Spleen (tissue), 11 donors: Measurements from ENCODE around the gene FLII. TPM values are rescaled to one million over a fixed set of nuclear protein-coding genes. Genes with fewer than 3 reads are reported as not detected.

Experiments used
- DNase-seq: peaks from one replicate; pipeline ENCODE4 v3.0.0-alpha.2; 2020
- H3K27ac ChIP-seq, 8 donors: fragments of 200-600 bp; sonication (generic) in 7 of 8; 1 replicate in 4 of 8; 2 replicates in 4 of 8; pipeline versions ENCODE4 v1.5.0 to v1.8.0; 2016 to 2021; ENCODE audit warnings: inconsistent platforms in 4 of 8, mild to moderate bottlenecking in 4 of 8, moderate library complexity in 1 of 8
- H3K27me3 ChIP-seq, 7 donors: fragments of 200-600 bp; sonication (generic) in 6 of 7; replicated peaks in 1 of 7; 1 replicate in 4 of 7; 2 replicates in 3 of 7; pipeline versions ENCODE4 v1.5.0 to v1.8.0; 2016 to 2021; ENCODE audit warnings: inconsistent platforms in 3 of 7, mild to moderate bottlenecking in 1 of 7
- H3K36me3 ChIP-seq, 6 donors: fragments of 200-600 bp; sonication (generic) in 5 of 6; 1 replicate in 4 of 6; 2 replicates in 2 of 6; pipeline versions ENCODE4 v1.5.0 to v1.8.0; 2016 to 2021; ENCODE audit warnings: inconsistent platforms in 2 of 6
- H3K4me1 ChIP-seq, 6 donors: fragments of 200-600 bp; sonication (generic) in 5 of 6; 1 replicate in 3 of 6; 2 replicates in 3 of 6; pipeline versions ENCODE4 v1.5.0 to v1.8.0; 2016 to 2021; ENCODE audit warnings: inconsistent platforms in 3 of 6
- H3K4me3 ChIP-seq, 8 donors: fragments of 200-600 bp; sonication (generic) in 7 of 8; 1 replicate in 4 of 8; 2 replicates in 4 of 8; pipeline versions ENCODE4 v1.5.0 to v1.8.0; 2016 to 2021; ENCODE audit warnings: inconsistent platforms in 4 of 8, mild to moderate bottlenecking in 4 of 8, moderate library complexity in 2 of 8
- H3K9me3 ChIP-seq, 8 donors: fragments of 200-600 bp; sonication (generic) in 7 of 8; 1 replicate in 4 of 8; 2 replicates in 4 of 8; pipeline versions ENCODE4 v1.5.0 to v1.8.0; 2016 to 2021; ENCODE audit warnings: inconsistent platforms in 4 of 8
- POLR2A ChIP-seq, 3 donors: fragments of 450-650 bp; IDR thresholded peaks; one replicate each; pipeline ENCODE4 v1.5.1; 2017; ENCODE audit warnings: antibody characterized with exemption in 3 of 3, mild to moderate bottlenecking in 1 of 3
- POLR2AphosphoS5 ChIP-seq, 3 donors: sonication (generic); formaldehyde crosslinking; IDR thresholded peaks; one replicate each; pipeline ENCODE4 v1.5.1; 2017; ENCODE audit warnings: antibody characterized with exemption in 3 of 3
- WGBS, 5 donors: extraction: QIAGEN DNeasy Blood & Tissue Kit in 3 of 5; methylation state at CpG; one replicate each; pipeline versions ENCODE4 v1.1.5 to v1.1.7; 2013 to 2018; 5-methylcytosine and 5-hydroxymethylcytosine counted together
- intact Hi-C: fragments of 100-400 bp; cut with DNase I; formaldehyde crosslinking; loops from one replicate; pipeline ENCODE4 v1.15.0; 2023; ENCODE audit warnings: low total_unique reads
- polyA plus RNA-seq, 3 donors: library from polyadenylated mRNA; stranded (reverse); fragments of 200-250 nt; gene quantifications; one replicate each; pipeline ENCODE4 v1.2.1, GENCODE V29; 2013
- total RNA-seq, 7 donors: library from RNA; depleted of rRNA in 3 of 7; stranded (reverse); fragments of >200 nt in 3 of 7; fragmentation: NEBNext Ultra II Directional in 4 of 7; extraction: Animal tissue kit (Norgen Biotek cat#: 25700) in 4 of 7; gene quantifications; one replicate each; pipeline versions ENCODE4 v1.1.0 to v1.2.1, GENCODE V29; 2016 to 2021
- TF ChIP-seq, protein P1 (sequence below), 11 experiments: fragments of 200-600 bp in 7 of 11; fragments of 450-650 bp in 4 of 11; sonication (generic) in 4 of 11; IDR thresholded peaks in 8 of 11; conservative IDR thresholded peaks in 3 of 11; 1 replicate in 7 of 11; 2 replicates in 4 of 11; pipeline versions ENCODE4 v1.4.0 to v1.8.0; 2016 to 2021; ENCODE audit warnings: antibody characterized with exemption in 11 of 11, inconsistent platforms in 4 of 11, mild to moderate bottlenecking in 1 of 11
- donor health status: healthy with polysubstance abuse.
- donor health status: DM: no; HTN: no; CAD: no; lungs with moderate emphysema.
- donor health status: DM: no; HTN: no; CAD: no.
- donor health status: Bipolar disorder and iron deficiency.
- donor health status: healthy.
- donor health status: DM: no; HTN: no; CAD: no.
- donor health status: DM: yes; HTN: yes; CAD: no.

The FLII gene
- total and polyA plus RNA-seq, 10 donors, result 143 to 346 (median 280) TPM

- Histone ChIP-seq H3K36me3 (peaks cover 0 to 26% (median 11%) of the 10 kb centered on the region in 6 donors), H3K4me1 (peaks cover 3 to 42% (median 20%) of the 10 kb centered on the region in 6 donors), H3K27me3 (no peaks in the 10 kb centered on the region), H3K27ac (no peak overlapping the region), H3K9me3 (no peaks in the 10 kb centered on the region), H3K4me3 (no peak overlapping the region)
- intact Hi-C loops, result no loop called here
- 67 to 93% (median 83%) methylated on average over 2 to 4 of the region's 4 CpGs for WGBS, 5 donors
- no peak for DNase-seq
- TF ChIP-seq POLR2A (IDR thresholded peaks at IDR 0.05) (no peak), POLR2AphosphoS5 (IDR thresholded peaks at IDR 0.05) (no peak)
- TF ChIP-seq, protein P1, sequence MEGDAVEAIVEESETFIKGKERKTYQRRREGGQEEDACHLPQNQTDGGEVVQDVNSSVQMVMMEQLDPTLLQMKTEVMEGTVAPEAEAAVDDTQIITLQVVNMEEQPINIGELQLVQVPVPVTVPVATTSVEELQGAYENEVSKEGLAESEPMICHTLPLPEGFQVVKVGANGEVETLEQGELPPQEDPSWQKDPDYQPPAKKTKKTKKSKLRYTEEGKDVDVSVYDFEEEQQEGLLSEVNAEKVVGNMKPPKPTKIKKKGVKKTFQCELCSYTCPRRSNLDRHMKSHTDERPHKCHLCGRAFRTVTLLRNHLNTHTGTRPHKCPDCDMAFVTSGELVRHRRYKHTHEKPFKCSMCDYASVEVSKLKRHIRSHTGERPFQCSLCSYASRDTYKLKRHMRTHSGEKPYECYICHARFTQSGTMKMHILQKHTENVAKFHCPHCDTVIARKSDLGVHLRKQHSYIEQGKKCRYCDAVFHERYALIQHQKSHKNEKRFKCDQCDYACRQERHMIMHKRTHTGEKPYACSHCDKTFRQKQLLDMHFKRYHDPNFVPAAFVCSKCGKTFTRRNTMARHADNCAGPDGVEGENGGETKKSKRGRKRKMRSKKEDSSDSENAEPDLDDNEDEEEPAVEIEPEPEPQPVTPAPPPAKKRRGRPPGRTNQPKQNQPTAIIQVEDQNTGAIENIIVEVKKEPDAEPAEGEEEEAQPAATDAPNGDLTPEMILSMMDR (IDR thresholded peaks at IDR 0.05 in 8 of 11, conservative IDR thresholded peaks at IDR 0.05 in 3 of 11), result no peak
Measured at GRCh38 chr17:18229254-18229653, 29.3 kb downstream of the FLII start.

DNA sequence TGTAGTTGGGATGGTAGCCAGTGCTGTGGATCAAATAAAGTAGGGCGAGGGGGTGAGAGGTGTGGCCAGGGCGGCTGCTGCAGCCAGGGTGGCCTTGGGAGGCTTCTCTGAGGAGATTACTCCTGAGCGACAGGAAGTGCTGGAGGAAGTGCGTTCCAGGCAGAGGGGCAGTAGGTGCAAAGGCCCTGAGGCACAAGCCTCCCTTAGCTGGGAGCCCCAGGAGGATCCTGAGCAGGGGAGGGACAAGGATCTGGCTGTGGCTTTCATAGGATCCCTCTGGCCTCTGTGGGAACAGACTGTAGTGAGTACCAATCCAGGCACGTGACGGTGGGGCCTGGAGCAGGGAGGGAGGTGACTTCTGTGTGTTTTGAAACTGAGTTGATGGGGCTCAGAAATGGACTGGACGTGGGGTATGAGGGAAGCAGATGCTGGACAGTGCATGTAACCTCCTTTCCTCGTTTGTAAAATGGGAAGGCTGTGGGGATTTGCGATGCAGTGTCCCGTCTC lies 30.3 kb downstream of the FLII start:
- peaks cover 3 to 42% (median 20%) of the 10 kb centered on the region in 6 donors for H3K4me1 ChIP-seq
- no peak overlapping the region for H3K27ac ChIP-seq
- TF ChIP-seq POLR2A (IDR thresholded peaks at IDR 0.05) (no peak), POLR2AphosphoS5 (IDR thresholded peaks at IDR 0.05) (no peak)
- TF ChIP-seq, protein P1 (IDR thresholded peaks at IDR 0.05 in 8 of 11, conservative IDR thresholded peaks at IDR 0.05 in 3 of 11), result no peak
- peaks cover 0 to 15% (median 3%) of the 10 kb centered on the region in 6 donors for H3K36me3 ChIP-seq
- H3K27me3 ChIP-seq, result no peaks in the 10 kb centered on the region
- intact Hi-C loops, result no loop called here
- WGBS, 5 donors, result 80 to 97% (median 90%) methylated on average over 10 of the region's 10 CpGs
- no peaks in the 10 kb centered on the region for H3K9me3 ChIP-seq
- no peak overlapping the region for H3K4me3 ChIP-seq
- no peak for DNase-seq

DNA sequence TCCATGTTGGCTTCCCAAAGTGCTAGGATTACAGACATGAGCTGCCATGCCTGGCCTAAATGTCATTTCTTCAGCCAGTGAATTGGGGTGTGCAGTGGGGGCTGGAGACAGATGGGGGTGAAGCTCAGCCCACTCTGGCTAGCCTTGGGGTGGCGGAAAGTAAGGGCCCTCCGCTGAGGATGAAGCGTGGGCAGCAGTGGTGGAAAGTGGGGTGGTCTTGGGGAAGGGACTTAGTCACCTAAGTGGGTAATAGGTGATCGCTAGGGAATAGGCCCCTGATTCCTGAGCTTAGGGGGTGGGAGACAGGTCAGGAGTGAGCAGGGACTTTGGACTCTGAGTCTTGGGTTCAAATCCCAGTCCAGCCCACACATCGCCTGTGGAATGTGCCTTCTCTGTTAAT lies 30.9 kb downstream of the FLII start:
- 94 to 100% (median 98%) methylated on average over 4 to 5 of the region's 5 CpGs for WGBS, 5 donors
- TF ChIP-seq POLR2A (IDR thresholded peaks at IDR 0.05), result no peak
- TF ChIP-seq, protein P1 (IDR thresholded peaks at IDR 0.05 in 8 of 11, conservative IDR thresholded peaks at IDR 0.05 in 3 of 11), result no peak
- TF ChIP-seq POLR2AphosphoS5 (IDR thresholded peaks at IDR 0.05), result no peak
- Histone ChIP-seq H3K9me3 (no peaks in the 10 kb centered on the region), H3K27ac (no peak overlapping the region), H3K4me1 (peaks cover 3 to 42% (median 20%) of the 10 kb centered on the region in 6 donors), H3K36me3 (peaks cover 0 to 9% (median under 1%) of the 10 kb centered on the region in 6 donors), H3K27me3 (no peaks in the 10 kb centered on the region), H3K4me3 (no peak overlapping the region)
- intact Hi-C loops, result no loop called here
- DNase-seq, result no peak

GRCh38 chr17:18226284-18226945 lies 32.1 kb downstream of the FLII start:
- TF ChIP-seq, protein P1 (IDR thresholded peaks at IDR 0.05 in 8 of 11, conservative IDR thresholded peaks at IDR 0.05 in 3 of 11), result no peak
- TF ChIP-seq POLR2AphosphoS5 (IDR thresholded peaks at IDR 0.05) (no peak), POLR2A (IDR thresholded peaks at IDR 0.05) (no peak)
- Histone ChIP-seq H3K4me3 (peak overlapping the region; percentile 31 to 82 (median 55)), H3K27me3 (no peaks in the 10 kb centered on the region), H3K4me1 (peaks cover 3 to 42% (median 20%) of the 10 kb centered on the region in 6 donors), H3K27ac (peak overlapping the region in 5 of 8 donors; percentile 9 to 86 (median 63)), H3K36me3 (no peaks in the 10 kb centered on the region), H3K9me3 (no peaks in the 10 kb centered on the region)
- DNase-seq, result no peak
- intact Hi-C loops, result no loop called here
- WGBS, 5 donors, result 25 to 37% (median 30%) methylated on average over 16 of the region's 16 CpGs
